ENCODE data around the gene ASB5.

ASB5 gene

DNA sequence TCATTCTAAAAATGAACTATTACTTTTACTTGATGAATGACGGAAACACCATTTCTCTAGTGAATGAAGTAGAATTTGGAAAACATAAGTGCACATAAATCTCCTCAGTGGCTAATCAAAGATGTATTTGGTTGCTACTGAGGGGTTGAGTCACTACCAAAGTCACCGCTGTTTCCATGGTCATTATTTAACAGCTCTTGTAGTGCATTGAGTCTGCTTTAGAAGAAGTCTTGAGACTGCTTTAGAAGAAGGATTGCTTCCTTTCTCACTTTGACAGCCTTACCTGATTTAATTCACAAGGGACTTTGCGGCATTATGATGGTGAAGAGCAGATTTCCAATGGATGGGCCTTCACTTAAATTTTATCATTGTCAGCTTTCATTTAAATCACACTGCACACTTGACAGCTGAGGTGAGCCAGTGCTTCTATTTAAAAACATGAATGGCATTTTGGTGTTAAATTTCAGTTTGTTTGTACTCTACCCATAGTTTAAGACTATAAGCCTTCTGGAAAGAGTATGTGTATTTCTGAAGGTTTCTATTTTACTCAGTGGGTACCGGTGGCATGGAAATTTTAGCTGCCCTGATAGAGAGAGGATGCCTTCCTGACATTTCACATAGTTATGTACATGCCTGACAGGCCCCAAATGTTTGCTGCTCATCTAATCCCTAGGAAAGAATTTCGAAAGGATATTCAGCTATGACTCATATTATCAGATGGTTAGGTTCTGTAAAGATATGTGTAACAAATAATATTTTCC is 9.5 kb downstream of the ASB5 start:
- Histone ChIP-seq H3K4me3 (replicated peaks; ENCODE audit: low read depth, low read length) (no peak overlapping the region), H3K36me3 (ENCODE audit: control insufficient read depth, insufficient read depth, low read length) (no peaks in the 10 kb centered on the region), H3K27me3 (replicated peaks; ENCODE audit: control insufficient read depth, insufficient read depth, low read length) (no peaks in the 10 kb centered on the region)
- TF ChIP-seq, protein P1, sequence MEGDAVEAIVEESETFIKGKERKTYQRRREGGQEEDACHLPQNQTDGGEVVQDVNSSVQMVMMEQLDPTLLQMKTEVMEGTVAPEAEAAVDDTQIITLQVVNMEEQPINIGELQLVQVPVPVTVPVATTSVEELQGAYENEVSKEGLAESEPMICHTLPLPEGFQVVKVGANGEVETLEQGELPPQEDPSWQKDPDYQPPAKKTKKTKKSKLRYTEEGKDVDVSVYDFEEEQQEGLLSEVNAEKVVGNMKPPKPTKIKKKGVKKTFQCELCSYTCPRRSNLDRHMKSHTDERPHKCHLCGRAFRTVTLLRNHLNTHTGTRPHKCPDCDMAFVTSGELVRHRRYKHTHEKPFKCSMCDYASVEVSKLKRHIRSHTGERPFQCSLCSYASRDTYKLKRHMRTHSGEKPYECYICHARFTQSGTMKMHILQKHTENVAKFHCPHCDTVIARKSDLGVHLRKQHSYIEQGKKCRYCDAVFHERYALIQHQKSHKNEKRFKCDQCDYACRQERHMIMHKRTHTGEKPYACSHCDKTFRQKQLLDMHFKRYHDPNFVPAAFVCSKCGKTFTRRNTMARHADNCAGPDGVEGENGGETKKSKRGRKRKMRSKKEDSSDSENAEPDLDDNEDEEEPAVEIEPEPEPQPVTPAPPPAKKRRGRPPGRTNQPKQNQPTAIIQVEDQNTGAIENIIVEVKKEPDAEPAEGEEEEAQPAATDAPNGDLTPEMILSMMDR (IDR thresholded peaks at IDR 0.05; ENCODE audit: insufficient read depth, low read length, poor library complexity, severe bottlenecking) = no peak
- no peak for DNase-seq (ENCODE audit: extremely low read depth, insufficient read length)

DNA sequence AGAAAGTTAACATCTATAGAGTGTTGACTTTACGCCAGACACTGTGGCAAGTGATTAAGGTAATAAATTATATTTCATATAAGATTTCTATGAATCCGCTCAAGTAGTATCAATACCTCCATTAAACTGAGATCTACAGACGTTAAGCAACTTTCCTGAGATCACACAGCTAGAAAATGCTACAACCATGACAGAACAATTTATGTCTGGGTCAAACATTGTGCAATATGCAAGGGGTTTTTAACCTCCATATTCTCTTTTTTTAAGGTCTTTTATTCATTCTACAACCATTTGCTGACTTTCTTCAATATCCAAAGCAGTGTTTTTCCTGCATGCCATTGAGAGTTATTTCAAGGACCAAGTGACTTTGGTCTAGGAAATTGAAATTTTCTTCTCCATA is 10.9 kb downstream of the ASB5 start:
- TF ChIP-seq, protein P1 (IDR thresholded peaks at IDR 0.05; ENCODE audit: insufficient read depth, low read length, poor library complexity, severe bottlenecking) = no peak
- no peaks in the 10 kb centered on the region for H3K36me3 ChIP-seq (ENCODE audit: control insufficient read depth, insufficient read depth, low read length)
- no peak for DNase-seq (ENCODE audit: extremely low read depth, insufficient read length)
- no peaks in the 10 kb centered on the region for H3K27me3 ChIP-seq (replicated peaks; ENCODE audit: control insufficient read depth, insufficient read depth, low read length)
- H3K4me3 ChIP-seq (replicated peaks; ENCODE audit: low read depth, low read length) = no peak overlapping the region

DNA sequence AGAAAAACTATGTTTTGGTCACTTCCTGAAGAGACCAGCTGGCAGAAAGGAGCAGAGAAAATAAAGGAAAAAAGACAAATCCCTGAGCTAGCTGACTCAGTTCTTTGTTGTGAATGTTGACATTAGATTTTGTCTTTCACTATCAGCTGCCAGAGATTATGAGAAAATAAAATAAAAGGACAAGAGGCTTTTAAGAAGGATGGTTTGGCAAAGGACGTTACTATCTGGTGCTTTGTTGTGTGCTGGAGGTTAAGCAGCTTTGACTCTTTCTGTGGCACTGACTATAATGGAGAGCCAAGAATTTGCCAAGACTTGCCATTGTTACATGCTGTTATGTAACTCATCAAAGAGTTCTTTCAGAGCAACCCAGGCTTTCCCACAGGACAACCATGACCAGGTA is 12.1 kb downstream of the ASB5 start:
- Histone ChIP-seq H3K4me3 (replicated peaks; ENCODE audit: low read depth, low read length) (no peak overlapping the region), H3K27me3 (replicated peaks; ENCODE audit: control insufficient read depth, insufficient read depth, low read length) (no peaks in the 10 kb centered on the region), H3K36me3 (ENCODE audit: control insufficient read depth, insufficient read depth, low read length) (no peaks in the 10 kb centered on the region)
- TF ChIP-seq, protein P1 (IDR thresholded peaks at IDR 0.05; ENCODE audit: insufficient read depth, low read length, poor library complexity, severe bottlenecking) = no peak
- DNase-seq (ENCODE audit: extremely low read depth, insufficient read length) = no peak

- H3K27me3 ChIP-seq (replicated peaks; ENCODE audit: control insufficient read depth, insufficient read depth, low read length) = no peaks in the 10 kb centered on the region
- DNase-seq (ENCODE audit: extremely low read depth, insufficient read length) = no peak
- H3K4me3 ChIP-seq (replicated peaks; ENCODE audit: low read depth, low read length) = no peak overlapping the region
- TF ChIP-seq, protein P1 (IDR thresholded peaks at IDR 0.05; ENCODE audit: insufficient read depth, low read length, poor library complexity, severe bottlenecking) = no peak
- no peaks in the 10 kb centered on the region for H3K36me3 ChIP-seq (ENCODE audit: control insufficient read depth, insufficient read depth, low read length)
These were observed 26.2 kb downstream of the ASB5 start for GRCh38 chr4:176242764-176243347.

DNA sequence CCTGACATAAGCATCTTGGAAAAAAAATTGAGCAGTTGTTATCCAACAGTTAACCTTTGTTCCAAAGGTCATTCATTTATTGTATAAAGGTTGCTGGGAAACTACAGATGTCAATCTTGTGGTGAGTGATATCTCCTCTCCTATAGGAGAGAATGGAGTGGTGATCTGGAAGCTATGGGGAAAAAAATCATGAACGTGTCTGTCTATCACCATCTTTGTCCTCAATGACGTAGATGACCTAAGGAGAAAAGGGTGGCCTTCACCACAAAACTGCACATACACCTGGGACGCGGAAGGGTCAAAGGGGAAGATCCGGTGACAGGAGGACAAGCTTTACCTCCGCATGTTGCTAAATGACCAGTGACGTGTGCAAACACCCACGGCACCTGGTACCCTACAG is 27.3 kb downstream of the ASB5 start:
- no peak for DNase-seq (ENCODE audit: extremely low read depth, insufficient read length)
- no peaks in the 10 kb centered on the region for H3K27me3 ChIP-seq (replicated peaks; ENCODE audit: control insufficient read depth, insufficient read depth, low read length)
- no peak overlapping the region for H3K4me3 ChIP-seq (replicated peaks; ENCODE audit: low read depth, low read length)
- no peaks in the 10 kb centered on the region for H3K36me3 ChIP-seq (ENCODE audit: control insufficient read depth, insufficient read depth, low read length)
- TF ChIP-seq, protein P1 (IDR thresholded peaks at IDR 0.05; ENCODE audit: insufficient read depth, low read length, poor library complexity, severe bottlenecking) = no peak

Measured in GM06990 (cell line).